Panc1 (cell line): Measurements from ENCODE around the gene TRIM25. TPM values are rescaled to one million over a fixed set of nuclear protein-coding genes. Genes with fewer than 3 reads are reported as not detected.

ENCODE experiments used
- ATAC-seq: fragments of 200-7000 bp; cut with Tn5 transposase; 2 replicates; pipeline ENCODE4 v1.9.1; 2020; ENCODE audit warnings: mild to moderate bottlenecking, moderate library complexity
- BruUV-seq: library from RNA; stranded (reverse); fragments of 400-500 nt; replicated peaks from 2 replicates; lab custom pipeline; 2021; lab: Mats Ljungman, UMichigan
- CTCF ChIA-PET: fragments of 300-600 bp; sonication (Branson Sonifier 250); formaldehyde crosslinking; loops from one replicate; lab custom pipeline; 2022; ENCODE audit warnings: antibody characterized with exemption; lab: Charles Lee
- POLR2A ChIA-PET: fragments of 300-600 bp; sonication (Branson Sonifier 250); formaldehyde crosslinking; loops from one replicate; lab custom pipeline; 2022; ENCODE audit warnings: antibody characterized with exemption; lab: Charles Lee
- DNase-seq: peaks from one replicate; pipeline ENCODE4 v3.0.0-alpha.2; 2010; ENCODE audit warnings: low read depth, low spot score
- H3K27ac ChIP-seq: 2 replicates; pipeline ENCODE4 v1.5.1; 2011; ENCODE audit warnings: mild to moderate bottlenecking, low read length, inconsistent platforms
- H3K27me3 ChIP-seq: fragments of 200-500 bp; sonication (Bioruptor generic); 2 replicates; pipeline ENCODE4 v1.6.0; 2014; ENCODE audit warnings: low read length, inconsistent platforms; ENCODE audit not compliant: control insufficient read depth, insufficient read depth
- H3K36me3 ChIP-seq: fragments of 200-500 bp; sonication (Bioruptor generic); 2 replicates; pipeline ENCODE4 v1.5.1; 2014; ENCODE audit warnings: inconsistent platforms, mild to moderate bottlenecking, low read length, moderate library complexity; ENCODE audit not compliant: control insufficient read depth, insufficient read depth
- H3K4me1 ChIP-seq: 2 replicates; pipeline ENCODE4 v1.5.1; 2011; ENCODE audit warnings: inconsistent platforms, mild to moderate bottlenecking, low read length, moderate library complexity; ENCODE audit not compliant: control insufficient read depth, insufficient read depth
- H3K4me3 ChIP-seq, 2 experiments: 2 replicates each; pipeline ENCODE4 v1.5.1; 2011 to 2012; ENCODE audit warnings: low read depth in 2 of 2, low read length in 2 of 2, mild to moderate bottlenecking in 2 of 2, inconsistent platforms in 1 of 2, moderate library complexity in 1 of 2
- H3K9me3 ChIP-seq: fragments of 200-500 bp; sonication (Bioruptor generic); 2 replicates; pipeline ENCODE4 v1.5.1; 2014; ENCODE audit warnings: low read depth, mild to moderate bottlenecking, inconsistent platforms, low read length, moderate library complexity; ENCODE audit not compliant: control insufficient read depth, insufficient read depth
- CTCF ChIP-seq: fragments of 450-650 bp; IDR thresholded peaks from 2 replicates; pipeline ENCODE4 v1.5.1; 2017; ENCODE audit warnings: mild to moderate bottlenecking
- POLR2AphosphoS5 ChIP-seq: IDR thresholded peaks from 2 replicates; pipeline ENCODE4 v1.6.1; 2012; ENCODE audit warnings: mild to moderate bottlenecking, low read depth, low read length, moderate library complexity
- REST ChIP-seq, 2 experiments: IDR thresholded peaks; 2 replicates each; pipeline ENCODE4 v1.6.1; 2011 to 2012; ENCODE audit warnings: low read depth in 2 of 2, control low read depth in 1 of 2, low read length in 1 of 2, mild to moderate bottlenecking in 1 of 2, moderate library complexity in 1 of 2; ENCODE audit not compliant: insufficient read depth in 1 of 2
- SIN3A ChIP-seq: IDR thresholded peaks from 2 replicates; pipeline ENCODE4 v1.6.1; 2012; ENCODE audit warnings: low read depth, mild to moderate bottlenecking, low read length, moderate library complexity, borderline replicate concordance; ENCODE audit not compliant: insufficient read depth
- TCF7L2 ChIP-seq: IDR thresholded peaks from 2 replicates; pipeline ENCODE4 v1.6.1; 2011; ENCODE audit warnings: mild to moderate bottlenecking, low read depth, low read length, inconsistent platforms
- in situ Hi-C: cut with HindIII; loops from 2 replicates; pipeline ENCODE4 v1.10.0; 2016; ENCODE audit warnings: low sequenced_read_pairs, low pct_unique_long_range_greater_than_20kb
- intact Hi-C: fragments of 100-400 bp; cut with micrococcal nuclease; formaldehyde crosslinking; loops from one replicate; pipeline ENCODE4 v1.10.0; 2022; ENCODE audit not compliant: unreplicated experiment
- total RNA-seq: library from RNA; stranded (reverse); gene quantifications from one replicate; pipeline ENCODE4 v1.2.1, GENCODE V29; 2021; ENCODE audit not compliant: unreplicated experiment

Gene TRIM25
- total RNA-seq, 1 experiment from 2014 or later = 73.2 TPM

- Histone ChIP-seq H3K9me3 (no peaks in the 10 kb centered on the region), H3K27ac (no peak overlapping the region), H3K4me1 (no peaks in the 10 kb centered on the region), H3K36me3 (peaks cover 20% of the 10 kb centered on the region), H3K27me3 (no peaks in the 10 kb centered on the region), H3K4me3 (no peak overlapping the region)
- in situ Hi-C loops = no loop called here
- BruUV-seq = no TSS peak
- intact Hi-C loops = no loop called here
- no peak for TF ChIP-seq CTCF
- TF ChIP-seq SIN3A = no peak
- DNase-seq (no peak), ATAC-seq (no peak)
- POLR2A ChIA-PET = no interaction called here
- CTCF ChIA-PET = interaction anchor here (0.6 kb wide), 1 partner anchor 40 kb away, joined by 3 read pairs; no protein-coding TSS in a partner anchor
Observed at GRCh38 chr17:56899403-56899802, 14.4 kb downstream of the TRIM25 start.

- Histone ChIP-seq H3K27ac (no peak overlapping the region), H3K4me1 (no peaks in the 10 kb centered on the region), H3K9me3 (no peaks in the 10 kb centered on the region), H3K27me3 (no peaks in the 10 kb centered on the region), H3K36me3 (peaks cover 15% of the 10 kb centered on the region), H3K4me3 (no peak overlapping the region)
- no peak for DNase-seq
- no peak for TF ChIP-seq POLR2AphosphoS5
- no peak for TF ChIP-seq TCF7L2
- no peak for TF ChIP-seq SIN3A
- no peak for TF ChIP-seq CTCF
- TF ChIP-seq REST (IDR thresholded peaks at IDR 0.05; ENCODE audit: insufficient read depth in 1 of 2, low read depth in 2 of 2, low read length in 1 of 2) = no peak
- intact Hi-C loops (no loop called here), in situ Hi-C loops (no loop called here)
- ATAC-seq = no peak
- CTCF ChIA-PET = no interaction called here
- POLR2A ChIA-PET = no interaction called here
- TSS peak; percentile 54 for BruUV-seq
Observed at GRCh38 chr17:56898874-56899273, 15.0 kb downstream of the TRIM25 start.
